HEK293 (cell line): Measurements from ENCODE around the gene MARCHF9.

Source experiments
- CTCF ChIA-PET: fragments of 350-600 bp; formaldehyde crosslinking; extraction: SDS; loops from one replicate; lab custom pipeline; 2021; ENCODE audit warnings: antibody characterized with exemption; lab: Yijun Ruan, JAX
- POLR2A ChIA-PET: fragments of 300-600 bp; formaldehyde crosslinking; extraction: SDS; loops from one replicate; lab custom pipeline; 2020; ENCODE audit warnings: antibody characterized with exemption, inconsistent platforms; lab: Yijun Ruan, JAX
- H3K27ac ChIP-seq: fragments of 200-500 bp; sonication (Bioruptor generic); 2 replicates; pipeline ENCODE4 v1.5.1; 2014; ENCODE audit warnings: low read depth, low read length, control low read depth, inconsistent platforms; ENCODE audit errors: extremely low read depth
- H3K36me3 ChIP-seq, 2 experiments: fragments of 200-500 bp in 1 of 2; sonication (Bioruptor generic) in 1 of 2; 1 replicate in 1 of 2; 2 replicates in 1 of 2; pipeline ENCODE4 v1.5.1; 2014 to 2017; ENCODE audit warnings: inconsistent platforms in 2 of 2, low read length in 2 of 2; ENCODE audit not compliant: control insufficient read depth in 2 of 2, insufficient read depth in 1 of 2
- H3K4me1 ChIP-seq: fragments of 200-500 bp; sonication (Bioruptor generic); 2 replicates; pipeline ENCODE4 v1.5.1; 2014; ENCODE audit warnings: mild to moderate bottlenecking, low read length, inconsistent platforms; ENCODE audit not compliant: control insufficient read depth, insufficient read depth
- H3K4me3 ChIP-seq: 2 replicates; pipeline ENCODE4 v1.5.1; 2011; ENCODE audit warnings: low read depth, mild to moderate bottlenecking, control low read depth, low read length, moderate library complexity
- H3K9me3 ChIP-seq: fragments of 200-500 bp; sonication (Bioruptor generic); 2 replicates; pipeline ENCODE4 v1.5.1; 2014; ENCODE audit warnings: low read depth, low read length, inconsistent platforms; ENCODE audit not compliant: control insufficient read depth, insufficient read depth
- KLF1 ChIP-seq: fragments of 450-650 bp; formaldehyde crosslinking; IDR thresholded peaks from 2 replicates; pipeline ENCODE4 v1.5.1; 2016; ENCODE audit warnings: missing biosample characterization, missing genetic modification characterization
- SCRT1 ChIP-seq: fragments of 450-650 bp; formaldehyde crosslinking; IDR thresholded peaks from 2 replicates; pipeline ENCODE4 v1.5.1; 2016; ENCODE audit warnings: missing biosample characterization, missing genetic modification characterization, borderline replicate concordance
- ZBTB17 ChIP-seq: fragments of 450-650 bp; formaldehyde crosslinking; IDR thresholded peaks from 2 replicates; pipeline ENCODE4 v1.5.1; 2016; ENCODE audit warnings: missing biosample characterization, missing genetic modification characterization
- ZNF133 ChIP-seq: fragments of 450-650 bp; formaldehyde crosslinking; IDR thresholded peaks from 2 replicates; pipeline ENCODE4 v1.5.1; 2016; ENCODE audit warnings: missing biosample characterization, missing genetic modification characterization
- ZNF138 ChIP-seq: fragments of 450-650 bp; formaldehyde crosslinking; IDR thresholded peaks from 2 replicates; pipeline ENCODE4 v1.5.1; 2016; ENCODE audit warnings: missing biosample characterization, missing genetic modification characterization, borderline replicate concordance
- ZNF140 ChIP-seq: fragments of 450-650 bp; formaldehyde crosslinking; IDR thresholded peaks from 2 replicates; pipeline ENCODE4 v1.5.1; 2016; ENCODE audit warnings: missing biosample characterization, missing genetic modification characterization
- ZNF175 ChIP-seq: fragments of 450-650 bp; formaldehyde crosslinking; IDR thresholded peaks from 2 replicates; pipeline ENCODE4 v1.5.1; 2016; ENCODE audit warnings: missing biosample characterization, missing genetic modification characterization
- ZNF202 ChIP-seq: fragments of 450-650 bp; formaldehyde crosslinking; IDR thresholded peaks from 2 replicates; pipeline ENCODE4 v1.5.1; 2016; ENCODE audit warnings: missing biosample characterization, missing genetic modification characterization, borderline replicate concordance
- ZNF214 ChIP-seq: fragments of 450-650 bp; formaldehyde crosslinking; IDR thresholded peaks from 2 replicates; pipeline ENCODE4 v1.5.1; 2017; ENCODE audit warnings: missing biosample characterization, mild to moderate bottlenecking, missing genetic modification characterization, borderline replicate concordance
- ZNF266 ChIP-seq: fragments of 450-650 bp; formaldehyde crosslinking; IDR thresholded peaks from 2 replicates; pipeline ENCODE4 v1.5.1; 2016; ENCODE audit warnings: missing biosample characterization, missing genetic modification characterization, low read depth
- ZNF473 ChIP-seq: fragments of 450-650 bp; formaldehyde crosslinking; IDR thresholded peaks from 2 replicates; pipeline ENCODE4 v1.5.1; 2017; ENCODE audit warnings: missing biosample characterization, missing genetic modification characterization
- ZNF623 ChIP-seq: fragments of 450-650 bp; formaldehyde crosslinking; IDR thresholded peaks from 2 replicates; pipeline ENCODE4 v1.5.1; 2016; ENCODE audit warnings: missing biosample characterization, missing genetic modification characterization
- ZNF670 ChIP-seq: fragments of 450-650 bp; formaldehyde crosslinking; IDR thresholded peaks from 2 replicates; pipeline ENCODE4 v1.5.1; 2016; ENCODE audit warnings: missing biosample characterization, missing genetic modification characterization, low read depth
- ZNF76 ChIP-seq: fragments of 450-650 bp; formaldehyde crosslinking; IDR thresholded peaks from 2 replicates; pipeline ENCODE4; 2016; ENCODE audit warnings: low read depth, missing biosample characterization, missing genetic modification characterization, borderline replicate concordance
- ZNF791 ChIP-seq: fragments of 450-650 bp; formaldehyde crosslinking; IDR thresholded peaks from 2 replicates; pipeline ENCODE4 v1.5.1; 2016; ENCODE audit warnings: missing biosample characterization, missing genetic modification characterization
- ZNF792 ChIP-seq: fragments of 450-650 bp; formaldehyde crosslinking; IDR thresholded peaks from 2 replicates; pipeline ENCODE4 v1.5.1; 2016; ENCODE audit warnings: missing biosample characterization, missing genetic modification characterization
- TF ChIP-seq, protein P1 (sequence below): fragments of 450-650 bp; formaldehyde crosslinking; IDR thresholded peaks from 2 replicates; pipeline ENCODE4 v1.5.1; 2016; ENCODE audit warnings: missing biosample characterization, missing genetic modification characterization
- TF ChIP-seq, protein P2 (sequence below): fragments of 450-650 bp; formaldehyde crosslinking; IDR thresholded peaks from 2 replicates; pipeline ENCODE4 v1.5.1; 2016; ENCODE audit warnings: missing biosample characterization, missing genetic modification characterization, borderline replicate concordance
- TF ChIP-seq, protein P3 (sequence below): fragments of 450-650 bp; formaldehyde crosslinking; conservative IDR thresholded peaks from 2 replicates; pipeline ENCODE4 v1.5.1; 2016; ENCODE audit warnings: low read depth, missing biosample characterization, missing genetic modification characterization

The MARCHF9 gene

DNA sequence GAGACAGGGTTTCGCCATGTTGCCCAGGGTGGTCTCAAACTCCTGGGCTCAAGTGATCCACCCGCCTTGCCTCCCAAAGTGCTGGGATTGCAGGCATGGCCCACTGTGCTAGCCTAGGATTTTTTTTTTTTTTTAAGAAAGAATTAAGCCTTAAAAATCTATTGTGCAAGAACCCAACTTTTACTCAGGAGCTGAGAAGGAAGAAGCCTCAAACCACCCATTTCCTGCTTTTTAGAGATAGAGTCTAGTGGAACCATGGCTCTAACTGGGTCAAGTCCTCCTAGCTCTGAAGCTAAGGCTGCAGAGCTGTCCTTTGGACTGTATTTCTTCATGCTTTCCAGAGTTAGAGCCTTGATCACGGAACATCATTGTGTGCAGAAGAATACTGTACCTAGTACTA lies 26.3 kb downstream of the MARCHF9 start:
- POLR2A ChIA-PET, result interaction anchor here (0.8 to 0.9 kb wide), 3 partner anchors 9 to 37 kb away, joined by 3 to 6 read pairs (median 3); partner anchors contain the start of genes EEF1AKMT3 and METTL1
- H3K9me3 ChIP-seq, result no peaks in the 10 kb centered on the region
- CTCF ChIA-PET, result interaction anchor here (0.5 to 2.9 kb wide), 7 partner anchors 11 to 1138 kb away, joined by 3 to 19 read pairs (median 4); no protein-coding TSS in a partner anchor
- no peak overlapping the region for H3K4me3 ChIP-seq
- H3K36me3 ChIP-seq, result peaks cover 22 to 38% of the 10 kb centered on the region in 2 experiments
- TF ChIP-seq ZNF791 (tag by site-specific recombination), result no peak
- TF ChIP-seq, protein P1, sequence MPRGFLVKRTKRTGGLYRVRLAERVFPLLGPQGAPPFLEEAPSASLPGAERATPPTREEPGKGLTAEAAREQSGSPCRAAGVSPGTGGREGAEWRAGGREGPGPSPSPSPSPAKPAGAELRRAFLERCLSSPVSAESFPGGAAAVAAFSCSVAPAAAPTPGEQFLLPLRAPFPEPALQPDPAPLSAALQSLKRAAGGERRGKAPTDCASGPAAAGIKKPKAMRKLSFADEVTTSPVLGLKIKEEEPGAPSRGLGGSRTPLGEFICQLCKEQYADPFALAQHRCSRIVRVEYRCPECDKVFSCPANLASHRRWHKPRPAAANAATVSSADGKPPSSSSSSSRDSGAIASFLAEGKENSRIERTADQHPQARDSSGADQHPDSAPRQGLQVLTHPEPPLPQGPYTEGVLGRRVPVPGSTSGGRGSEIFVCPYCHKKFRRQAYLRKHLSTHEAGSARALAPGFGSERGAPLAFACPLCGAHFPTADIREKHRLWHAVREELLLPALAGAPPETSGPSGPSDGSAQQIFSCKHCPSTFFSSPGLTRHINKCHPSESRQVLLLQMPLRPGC (tag by site-specific recombination), result no peak
- no peak for TF ChIP-seq ZNF623
- TF ChIP-seq ZNF792, result no peak
- TF ChIP-seq ZNF266, result no peak
- no peak for TF ChIP-seq ZNF76
- TF ChIP-seq, protein P2, sequence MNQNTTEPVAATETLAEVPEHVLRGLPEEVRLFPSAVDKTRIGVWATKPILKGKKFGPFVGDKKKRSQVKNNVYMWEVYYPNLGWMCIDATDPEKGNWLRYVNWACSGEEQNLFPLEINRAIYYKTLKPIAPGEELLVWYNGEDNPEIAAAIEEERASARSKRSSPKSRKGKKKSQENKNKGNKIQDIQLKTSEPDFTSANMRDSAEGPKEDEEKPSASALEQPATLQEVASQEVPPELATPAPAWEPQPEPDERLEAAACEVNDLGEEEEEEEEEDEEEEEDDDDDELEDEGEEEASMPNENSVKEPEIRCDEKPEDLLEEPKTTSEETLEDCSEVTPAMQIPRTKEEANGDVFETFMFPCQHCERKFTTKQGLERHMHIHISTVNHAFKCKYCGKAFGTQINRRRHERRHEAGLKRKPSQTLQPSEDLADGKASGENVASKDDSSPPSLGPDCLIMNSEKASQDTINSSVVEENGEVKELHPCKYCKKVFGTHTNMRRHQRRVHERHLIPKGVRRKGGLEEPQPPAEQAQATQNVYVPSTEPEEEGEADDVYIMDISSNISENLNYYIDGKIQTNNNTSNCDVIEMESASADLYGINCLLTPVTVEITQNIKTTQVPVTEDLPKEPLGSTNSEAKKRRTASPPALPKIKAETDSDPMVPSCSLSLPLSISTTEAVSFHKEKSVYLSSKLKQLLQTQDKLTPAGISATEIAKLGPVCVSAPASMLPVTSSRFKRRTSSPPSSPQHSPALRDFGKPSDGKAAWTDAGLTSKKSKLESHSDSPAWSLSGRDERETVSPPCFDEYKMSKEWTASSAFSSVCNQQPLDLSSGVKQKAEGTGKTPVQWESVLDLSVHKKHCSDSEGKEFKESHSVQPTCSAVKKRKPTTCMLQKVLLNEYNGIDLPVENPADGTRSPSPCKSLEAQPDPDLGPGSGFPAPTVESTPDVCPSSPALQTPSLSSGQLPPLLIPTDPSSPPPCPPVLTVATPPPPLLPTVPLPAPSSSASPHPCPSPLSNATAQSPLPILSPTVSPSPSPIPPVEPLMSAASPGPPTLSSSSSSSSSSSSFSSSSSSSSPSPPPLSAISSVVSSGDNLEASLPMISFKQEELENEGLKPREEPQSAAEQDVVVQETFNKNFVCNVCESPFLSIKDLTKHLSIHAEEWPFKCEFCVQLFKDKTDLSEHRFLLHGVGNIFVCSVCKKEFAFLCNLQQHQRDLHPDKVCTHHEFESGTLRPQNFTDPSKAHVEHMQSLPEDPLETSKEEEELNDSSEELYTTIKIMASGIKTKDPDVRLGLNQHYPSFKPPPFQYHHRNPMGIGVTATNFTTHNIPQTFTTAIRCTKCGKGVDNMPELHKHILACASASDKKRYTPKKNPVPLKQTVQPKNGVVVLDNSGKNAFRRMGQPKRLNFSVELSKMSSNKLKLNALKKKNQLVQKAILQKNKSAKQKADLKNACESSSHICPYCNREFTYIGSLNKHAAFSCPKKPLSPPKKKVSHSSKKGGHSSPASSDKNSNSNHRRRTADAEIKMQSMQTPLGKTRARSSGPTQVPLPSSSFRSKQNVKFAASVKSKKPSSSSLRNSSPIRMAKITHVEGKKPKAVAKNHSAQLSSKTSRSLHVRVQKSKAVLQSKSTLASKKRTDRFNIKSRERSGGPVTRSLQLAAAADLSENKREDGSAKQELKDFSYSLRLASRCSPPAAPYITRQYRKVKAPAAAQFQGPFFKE (tag by site-specific recombination), result no peak
- no peak for TF ChIP-seq ZNF140
- no peak for TF ChIP-seq ZNF175
- no peak for TF ChIP-seq ZNF473 (tag by site-specific recombination)
- TF ChIP-seq KLF1 (tag by site-specific recombination), result no peak
- TF ChIP-seq ZNF138 (tag by site-specific recombination), result no peak
- TF ChIP-seq ZNF202 (tag by site-specific recombination), result no peak
- TF ChIP-seq SCRT1 (tag by site-specific recombination), result no peak
- no peak for TF ChIP-seq ZNF670 (tag by site-specific recombination)
- TF ChIP-seq ZNF214, result no peak
- no peak for TF ChIP-seq ZNF133 (tag by site-specific recombination)
- TF ChIP-seq, protein P3, sequence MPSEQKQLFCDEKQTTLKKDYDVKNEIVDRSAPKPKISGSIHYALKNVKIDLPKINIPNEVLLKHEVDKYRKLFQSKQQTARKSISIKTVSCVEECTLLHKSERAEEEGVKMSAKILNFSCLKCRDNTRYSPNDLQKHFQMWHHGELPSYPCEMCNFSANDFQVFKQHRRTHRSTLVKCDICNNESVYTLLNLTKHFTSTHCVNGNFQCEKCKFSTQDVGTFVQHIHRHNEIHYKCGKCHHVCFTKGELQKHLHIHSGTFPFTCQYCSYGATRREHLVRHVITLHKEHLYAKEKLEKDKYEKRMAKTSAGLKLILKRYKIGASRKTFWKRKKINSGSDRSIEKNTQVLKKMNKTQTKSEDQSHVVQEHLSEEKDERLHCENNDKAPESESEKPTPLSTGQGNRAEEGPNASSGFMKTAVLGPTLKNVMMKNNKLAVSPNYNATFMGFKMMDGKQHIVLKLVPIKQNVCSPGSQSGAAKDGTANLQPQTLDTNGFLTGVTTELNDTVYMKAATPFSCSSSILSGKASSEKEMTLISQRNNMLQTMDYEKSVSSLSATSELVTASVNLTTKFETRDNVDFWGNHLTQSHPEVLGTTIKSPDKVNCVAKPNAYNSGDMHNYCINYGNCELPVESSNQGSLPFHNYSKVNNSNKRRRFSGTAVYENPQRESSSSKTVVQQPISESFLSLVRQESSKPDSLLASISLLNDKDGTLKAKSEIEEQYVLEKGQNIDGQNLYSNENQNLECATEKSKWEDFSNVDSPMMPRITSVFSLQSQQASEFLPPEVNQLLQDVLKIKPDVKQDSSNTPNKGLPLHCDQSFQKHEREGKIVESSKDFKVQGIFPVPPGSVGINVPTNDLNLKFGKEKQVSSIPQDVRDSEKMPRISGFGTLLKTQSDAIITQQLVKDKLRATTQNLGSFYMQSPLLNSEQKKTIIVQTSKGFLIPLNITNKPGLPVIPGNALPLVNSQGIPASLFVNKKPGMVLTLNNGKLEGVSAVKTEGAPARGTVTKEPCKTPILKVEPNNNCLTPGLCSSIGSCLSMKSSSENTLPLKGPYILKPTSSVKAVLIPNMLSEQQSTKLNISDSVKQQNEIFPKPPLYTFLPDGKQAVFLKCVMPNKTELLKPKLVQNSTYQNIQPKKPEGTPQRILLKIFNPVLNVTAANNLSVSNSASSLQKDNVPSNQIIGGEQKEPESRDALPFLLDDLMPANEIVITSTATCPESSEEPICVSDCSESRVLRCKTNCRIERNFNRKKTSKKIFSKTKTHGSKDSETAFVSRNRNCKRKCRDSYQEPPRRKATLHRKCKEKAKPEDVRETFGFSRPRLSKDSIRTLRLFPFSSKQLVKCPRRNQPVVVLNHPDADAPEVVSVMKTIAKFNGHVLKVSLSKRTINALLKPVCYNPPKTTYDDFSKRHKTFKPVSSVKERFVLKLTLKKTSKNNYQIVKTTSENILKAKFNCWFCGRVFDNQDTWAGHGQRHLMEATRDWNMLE (tag by site-specific recombination), result no peak
- TF ChIP-seq ZBTB17 (tag by site-specific recombination), result no peak
- H3K4me1 ChIP-seq, result no peaks in the 10 kb centered on the region
- H3K27ac ChIP-seq, result no peak overlapping the region
